Mesenchymal stem cell (in vitro differentiated cells and primary cell): ENCODE measurements around the gene PELI3.
A peak's percentile ranks its signal among the peaks of the same experiment; 100 is the strongest.

ENCODE experiments used
- DNase-seq: peaks from one replicate; pipeline ENCODE4 v3.0.0-alpha.2; 2013
- H2AFZ ChIP-seq: one replicate; pipeline ENCODE4 v1.6.1; 2013; ENCODE audit warnings: low read depth, mild to moderate bottlenecking, control low read depth, inconsistent platforms, low read length, moderate library complexity
- H2AK5ac ChIP-seq: 2 replicates; pipeline ENCODE4 v1.6.1; 2013; ENCODE audit warnings: low read length, moderate library complexity, mild to moderate bottlenecking, inconsistent platforms; ENCODE audit not compliant: severe bottlenecking
- H2BK120ac ChIP-seq: one replicate; pipeline ENCODE4 v1.6.1; 2013; ENCODE audit warnings: low read depth, mild to moderate bottlenecking, inconsistent platforms, low read length, moderate library complexity
- H2BK12ac ChIP-seq, 2 experiments: one replicate each; pipeline ENCODE4 v1.6.1; 2013; ENCODE audit warnings: inconsistent platforms in 2 of 2, low read length in 2 of 2, mild to moderate bottlenecking in 2 of 2, moderate library complexity in 2 of 2, control low read depth in 1 of 2
- H2BK15ac ChIP-seq: one replicate; pipeline ENCODE4 v1.6.1; 2013; ENCODE audit warnings: mild to moderate bottlenecking, low read depth, inconsistent platforms; ENCODE audit not compliant: poor library complexity, severe bottlenecking
- H2BK5ac ChIP-seq: 2 replicates; pipeline ENCODE4 v1.6.1; 2013; ENCODE audit warnings: low read depth, mild to moderate bottlenecking, low read length, control low read depth, inconsistent platforms; ENCODE audit not compliant: poor library complexity, severe bottlenecking
- H3K14ac ChIP-seq, 2 experiments: one replicate each; pipeline ENCODE4 v1.6.1; 2013; ENCODE audit warnings: inconsistent platforms in 2 of 2, low read length in 2 of 2, control low read depth in 1 of 2, mild to moderate bottlenecking in 1 of 2, moderate library complexity in 1 of 2
- H3K18ac ChIP-seq, 2 experiments: one replicate each; pipeline ENCODE4 v1.6.1; 2013; ENCODE audit warnings: inconsistent platforms in 2 of 2, low read length in 2 of 2, control low read depth in 1 of 2, low read depth in 1 of 2, mild to moderate bottlenecking in 1 of 2
- H3K23ac ChIP-seq, 2 experiments: one replicate each; pipeline ENCODE4 v1.6.1; 2013; ENCODE audit warnings: inconsistent platforms in 2 of 2, low read length in 2 of 2, mild to moderate bottlenecking in 2 of 2, moderate library complexity in 2 of 2, control low read depth in 1 of 2
- H3K27ac ChIP-seq: 2 replicates; pipeline ENCODE4 v1.5.1; 2013; ENCODE audit warnings: mild to moderate bottlenecking, moderate library complexity, low read length, control low read depth, inconsistent platforms; ENCODE audit not compliant: poor library complexity, severe bottlenecking
- H3K27me3 ChIP-seq, 2 experiments: 2 replicates each; pipeline versions ENCODE4 v1.6.1 to v1.7.0; 2013; ENCODE audit warnings: low read length in 2 of 2, mild to moderate bottlenecking in 2 of 2, moderate library complexity in 2 of 2, control low read depth in 1 of 2, inconsistent platforms in 1 of 2; ENCODE audit not compliant: control insufficient read depth in 1 of 2, insufficient read depth in 1 of 2
- H3K36me3 ChIP-seq, 2 experiments: 2 replicates each; pipeline versions ENCODE4 v1.6.1 to v1.7.0; 2013; ENCODE audit warnings: low read length in 2 of 2, control low read depth in 1 of 2, inconsistent platforms in 1 of 2, low read depth in 1 of 2, mild to moderate bottlenecking in 1 of 2; ENCODE audit not compliant: insufficient read depth in 2 of 2, control insufficient read depth in 1 of 2
- H3K4ac ChIP-seq, 2 experiments: one replicate each; pipeline ENCODE4 v1.6.1; 2013; ENCODE audit warnings: inconsistent platforms in 2 of 2, low read length in 2 of 2, mild to moderate bottlenecking in 2 of 2, moderate library complexity in 2 of 2, control low read depth in 1 of 2, low read depth in 1 of 2
- H3K4me1 ChIP-seq: 2 replicates; pipeline ENCODE4 v1.6.1; 2013; ENCODE audit warnings: low read depth, low read length, control low read depth; ENCODE audit not compliant: control insufficient read depth, insufficient read depth
- H3K4me2 ChIP-seq: 2 replicates; pipeline ENCODE4 v1.6.1; 2013; ENCODE audit warnings: low read length, mild to moderate bottlenecking, inconsistent platforms; ENCODE audit not compliant: poor library complexity, severe bottlenecking
- H3K4me3 ChIP-seq, 2 experiments: 2 replicates each; pipeline versions ENCODE4 v1.5.1 to v1.7.0; 2013; ENCODE audit warnings: low read length in 2 of 2, mild to moderate bottlenecking in 2 of 2, control low read depth in 1 of 2, low read depth in 1 of 2; ENCODE audit not compliant: insufficient read depth in 1 of 2
- H3K79me1 ChIP-seq: replicated peaks from 2 replicates; pipeline ENCODE4 v1.6.1; 2013; ENCODE audit warnings: mild to moderate bottlenecking, control low read depth, low read length, inconsistent platforms; ENCODE audit not compliant: poor library complexity, severe bottlenecking
- H3K9ac ChIP-seq: 2 replicates; pipeline ENCODE4 v1.7.0; 2013; ENCODE audit warnings: mild to moderate bottlenecking, low read length, moderate library complexity
- H3K9me3 ChIP-seq: 2 replicates; pipeline ENCODE4 v1.7.0; 2013; ENCODE audit warnings: mild to moderate bottlenecking, low read length; ENCODE audit not compliant: control insufficient read depth
- H4K8ac ChIP-seq: one replicate; pipeline ENCODE4 v1.6.1; 2013; ENCODE audit warnings: inconsistent platforms, mild to moderate bottlenecking, low read length, moderate library complexity
- H4K91ac ChIP-seq: one replicate; pipeline ENCODE4 v1.6.1; 2013; ENCODE audit warnings: mild to moderate bottlenecking, low read length, inconsistent platforms
- WGBS: methylation state at CpG from one replicate; pipeline ENCODE4 v1.1.7; 2013; ENCODE audit warnings: mixed read lengths; 5-methylcytosine and 5-hydroxymethylcytosine counted together

The PELI3 gene

GRCh38 chr11:66476841-66477251, 10.1 kb downstream of the PELI3 start:
- H3K27ac ChIP-seq = no peak overlapping the region
- H4K91ac ChIP-seq = no peak overlapping the region
- no peak overlapping the region for H4K8ac ChIP-seq
- H2BK5ac ChIP-seq = no peak overlapping the region
- H3K27me3 ChIP-seq = no peaks in the 10 kb centered on the region
- H3K23ac ChIP-seq = no peak overlapping the region
- H3K4me1 ChIP-seq = peaks cover 12% of the 10 kb centered on the region
- H3K36me3 ChIP-seq = peaks cover 39 to 47% of the 10 kb centered on the region in 2 experiments
- H2BK12ac ChIP-seq = no peak overlapping the region
- H3K79me1 ChIP-seq = peaks cover 22% of the 10 kb centered on the region
- no peak overlapping the region for H3K18ac ChIP-seq
- no peak overlapping the region for H3K4me3 ChIP-seq
- no peaks in the 10 kb centered on the region for H3K9me3 ChIP-seq
- no peak for DNase-seq
- 79% methylated on average over 9 of the region's 9 CpGs for WGBS
- no peak overlapping the region for H3K9ac ChIP-seq
- H3K4ac ChIP-seq = no peak overlapping the region
- no peak overlapping the region for H3K14ac ChIP-seq
- H2AK5ac ChIP-seq = no peak overlapping the region
- H3K4me2 ChIP-seq = no peak overlapping the region
- H2BK120ac ChIP-seq = no peak overlapping the region
- no peak overlapping the region for H2AFZ ChIP-seq
- no peak overlapping the region for H2BK15ac ChIP-seq

DNA sequence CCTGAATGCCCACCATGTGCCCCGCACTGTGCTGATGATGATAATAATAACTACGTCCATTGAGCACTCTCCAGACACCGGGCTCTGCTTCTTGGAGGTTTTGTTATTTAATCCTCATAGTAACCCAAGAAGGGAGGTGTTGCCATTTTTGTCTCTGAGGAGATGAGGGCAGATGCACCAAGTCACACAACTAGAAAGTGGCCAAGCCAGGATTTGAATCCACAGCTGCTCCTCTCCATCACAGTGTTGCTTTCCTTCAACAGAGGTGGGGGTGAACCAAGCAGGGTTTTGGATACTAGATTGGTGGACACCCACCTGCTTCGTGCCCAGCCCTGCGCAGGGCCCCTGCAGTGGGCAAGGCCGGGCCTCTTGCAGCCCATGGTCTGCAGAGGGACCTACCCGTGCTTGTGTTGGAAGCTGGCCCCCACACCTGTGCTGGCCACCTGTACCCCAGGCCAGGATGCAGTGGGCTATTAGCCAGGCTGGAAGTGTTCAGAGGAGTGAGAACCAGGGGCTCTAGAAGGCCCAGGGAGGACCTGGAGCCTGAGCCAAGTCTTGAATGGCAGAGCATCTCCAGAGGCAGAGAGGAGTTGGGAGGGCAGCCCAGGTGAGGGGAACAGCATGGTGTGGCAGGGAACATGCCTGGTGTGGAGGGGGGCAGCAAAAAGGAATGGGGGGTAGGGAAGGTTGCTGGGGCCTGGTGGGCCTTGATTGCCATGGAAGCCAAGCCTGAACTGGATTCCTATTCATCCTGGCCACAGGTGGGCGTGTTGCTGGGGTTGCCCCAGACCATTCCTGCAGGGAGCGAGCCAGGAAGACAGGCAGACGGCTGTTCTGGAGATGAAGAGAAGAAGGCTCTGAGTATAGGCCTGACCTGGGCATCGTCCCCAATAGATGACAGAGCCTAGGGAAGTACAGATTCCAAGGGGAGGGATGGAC, 10.8 kb downstream of the PELI3 start:
- Histone ChIP-seq H3K27ac (no peak overlapping the region), H2BK5ac (no peak overlapping the region), H3K36me3 (peaks cover 37 to 45% of the 10 kb centered on the region in 2 experiments), H4K8ac (peak overlapping the region; percentile 19), H2BK120ac (no peak overlapping the region), H2BK12ac (no peak overlapping the region), H3K14ac (no peak overlapping the region), H3K4me1 (peaks cover 16% of the 10 kb centered on the region), H3K23ac (no peak overlapping the region), H3K9ac (no peak overlapping the region), H3K4ac (no peak overlapping the region), H2AFZ (no peak overlapping the region), H4K91ac (no peak overlapping the region), H3K27me3 (no peaks in the 10 kb centered on the region), H2BK15ac (no peak overlapping the region), H3K79me1 (peaks cover 25% of the 10 kb centered on the region), H3K9me3 (no peaks in the 10 kb centered on the region), H2AK5ac (no peak overlapping the region), H3K18ac (no peak overlapping the region), H3K4me3 (no peak overlapping the region), H3K4me2 (no peak overlapping the region)
- WGBS = 91% methylated on average over 11 of the region's 11 CpGs
- no peak for DNase-seq

DNA sequence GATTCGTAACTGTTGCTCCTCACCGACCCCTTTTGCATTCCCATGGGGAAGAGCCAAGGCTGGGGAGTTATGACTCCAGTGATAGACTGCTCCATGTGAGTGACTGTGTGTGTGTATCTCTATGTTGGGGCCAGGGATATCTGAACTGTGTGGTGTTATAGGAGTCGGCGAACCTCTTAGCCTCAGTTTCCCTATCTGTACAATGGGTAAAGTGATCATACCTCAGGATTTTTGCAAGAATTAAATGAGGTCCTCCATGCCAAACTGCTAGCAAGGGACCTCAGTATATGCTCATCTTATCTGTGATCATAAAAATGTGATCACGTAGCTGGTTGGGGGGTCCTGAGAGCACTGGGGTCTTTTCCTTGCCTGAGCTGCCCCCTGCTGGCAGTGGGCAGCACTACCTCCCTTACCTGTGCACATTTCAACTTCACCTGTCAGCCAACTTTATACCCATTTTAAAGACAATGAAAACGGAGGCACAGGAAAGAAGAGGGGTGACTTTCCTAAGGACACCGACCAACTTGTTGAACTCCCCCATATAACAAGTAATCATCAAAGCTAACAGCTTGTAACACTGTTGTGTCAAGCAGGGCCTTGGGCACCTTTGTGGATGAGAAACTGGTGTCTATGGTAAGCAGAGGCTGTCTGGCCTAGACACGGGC, 12.2 kb downstream of the PELI3 start:
- Histone ChIP-seq H3K36me3 (peaks cover 35 to 38% of the 10 kb centered on the region in 2 experiments), H2BK120ac (no peak overlapping the region), H3K18ac (peak overlapping the region; percentile 46 to 84), H4K8ac (peak overlapping the region; percentile 94), H3K27ac (peak overlapping the region; percentile 96), H2BK12ac (no peak overlapping the region), H3K4me1 (peaks cover 16% of the 10 kb centered on the region), H3K4ac (peak overlapping the region in 1 of 2 experiments; percentile 97), H3K4me3 (peak overlapping the region; percentile 73 to 96), H3K4me2 (peak overlapping the region; percentile 82), H3K79me1 (peaks cover 25% of the 10 kb centered on the region), H3K27me3 (no peaks in the 10 kb centered on the region), H3K9me3 (no peaks in the 10 kb centered on the region), H2BK5ac (no peak overlapping the region), H3K14ac (no peak overlapping the region), H3K9ac (peak overlapping the region; percentile 99), H2AK5ac (no peak overlapping the region), H2AFZ (no peak overlapping the region), H3K23ac (no peak overlapping the region), H2BK15ac (no peak overlapping the region), H4K91ac (peak overlapping the region; percentile 37)
- 49% methylated on average over 5 of the region's 8 CpGs for WGBS
- DNase-seq = no peak
